Measurements from ENCODE around the gene GRPEL2.

The GRPEL2 gene

GRCh38 chr5:149355688-149356087 is 10.4 kb downstream of the GRPEL2 start:
- TF ChIP-seq CTCF (conservative IDR thresholded peaks at IDR 0.05; ENCODE audit: low read depth, low read length), result no peak
- H3K4me3 ChIP-seq (ENCODE audit: low read length), result no peak overlapping the region
- no peak for DNase-seq (ENCODE audit: low read depth)

GRCh38 chr5:149356391-149356790 is 11.1 kb downstream of the GRPEL2 start:
- no peak for DNase-seq (ENCODE audit: low read depth)
- TF ChIP-seq CTCF (conservative IDR thresholded peaks at IDR 0.05; ENCODE audit: low read depth, low read length), result no peak
- H3K4me3 ChIP-seq (ENCODE audit: low read length), result no peak overlapping the region

GRCh38 chr5:149357370-149358293 is 12.3 kb downstream of the GRPEL2 start, which contains the start of gene PCYOX1L:
TSS of gene PCYOX1L (plus strand) at chr5:149358046. CDS start at chr5:149358069, 23 bp downstream.
- peak within 1 kb of the TSS; percentile 80 for H3K4me3 ChIP-seq (ENCODE audit: low read length)
- no peak for TF ChIP-seq CTCF (conservative IDR thresholded peaks at IDR 0.05; ENCODE audit: low read depth, low read length)
- peak; percentile 86 for DNase-seq (ENCODE audit: low read depth)

- no peak for DNase-seq (ENCODE audit: low read depth)
- peak overlapping the region; percentile 80 for H3K4me3 ChIP-seq (ENCODE audit: low read length)
- no peak for TF ChIP-seq CTCF (conservative IDR thresholded peaks at IDR 0.05; ENCODE audit: low read depth, low read length)
Measured at GRCh38 chr5:149358294-149358651, 13.0 kb downstream of the GRPEL2 start.

- DNase-seq (ENCODE audit: low read depth), result no peak
- H3K4me3 ChIP-seq (ENCODE audit: low read length), result peak overlapping the region; percentile 80
- no peak for TF ChIP-seq CTCF (conservative IDR thresholded peaks at IDR 0.05; ENCODE audit: low read depth, low read length)
Measured at GRCh38 chr5:149358868-149359495, 13.7 kb downstream of the GRPEL2 start.

GRCh38 chr5:149360272-149360671 is 15.0 kb downstream of the GRPEL2 start:
- no peak for TF ChIP-seq CTCF (conservative IDR thresholded peaks at IDR 0.05; ENCODE audit: low read depth, low read length)
- DNase-seq (ENCODE audit: low read depth), result no peak
- no peak overlapping the region for H3K4me3 ChIP-seq (ENCODE audit: low read length)
